Measurements from ENCODE around the gene SPACA4. TPM values are rescaled to one million over a fixed set of nuclear protein-coding genes. Genes with fewer than 3 reads are reported as not detected.

The SPACA4 gene
- polyA plus RNA-seq, 1 donor (not counting 4 experiments of a cell fraction or from before 2014, with no cell fraction given): 0.08 TPM

DNA sequence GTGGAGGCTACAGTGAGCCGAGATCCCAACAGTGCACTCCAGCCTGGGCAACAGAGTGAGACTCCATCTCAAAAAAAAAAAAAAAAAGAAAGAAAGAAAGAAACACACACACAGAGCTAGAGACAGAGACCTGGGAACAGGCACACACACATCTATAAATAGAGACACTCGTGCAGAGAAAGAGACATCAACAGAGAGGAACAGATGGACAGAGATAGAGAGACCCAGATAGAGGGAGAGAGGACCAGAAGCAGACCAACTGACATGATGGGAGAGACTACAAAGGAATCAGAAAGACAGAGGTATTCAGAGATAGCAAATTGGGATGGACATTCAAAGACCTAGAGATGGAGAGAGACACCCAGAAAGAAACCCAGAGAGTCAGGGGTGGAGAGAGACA is 41.6 kb downstream of the SPACA4 start:
- Histone ChIP-seq H2AFZ (ENCODE audit: control insufficient read depth, low read length) (no peak overlapping the region), H3K4me1 (ENCODE audit: control insufficient read depth, extremely low read depth, insufficient read depth, low read length) (peaks cover 20% of the 10 kb centered on the region), H3K9ac (ENCODE audit: control insufficient read depth, extremely low read depth, insufficient read depth, low read length) (no peak overlapping the region), H3K36me3 (ENCODE audit: control insufficient read depth in 2 of 2, extremely low read depth in 1 of 2, insufficient read depth in 2 of 2, low read length in 2 of 2) (no peaks in the 10 kb centered on the region), H3K9me1 (ENCODE audit: control insufficient read depth, extremely low read depth, insufficient read depth, low read length) (no peaks in the 10 kb centered on the region), H3K27me3 (ENCODE audit: control insufficient read depth, extremely low read depth, insufficient read depth, low read length) (peaks cover 5% of the 10 kb centered on the region), H3K4me3 (ENCODE audit: control insufficient read depth in 2 of 3, extremely low read depth in 1 of 3, insufficient read depth in 2 of 3, low read depth in 1 of 3, low read length in 3 of 3) (no peak overlapping the region), H4K20me1 (ENCODE audit: control insufficient read depth, extremely low read depth, insufficient read depth, low read length) (no peaks in the 10 kb centered on the region), H3K27ac (ENCODE audit: control insufficient read depth, insufficient read depth, low read length) (no peak overlapping the region), H3K4me2 (ENCODE audit: control insufficient read depth, extremely low read depth, insufficient read depth, low read depth, low read length) (no peak overlapping the region), H3K79me2 (ENCODE audit: control insufficient read depth, insufficient read depth, low read length) (no peaks in the 10 kb centered on the region), H3K9me3 (ENCODE audit: control insufficient read depth, low read depth, low read length) (no peaks in the 10 kb centered on the region)
- TF ChIP-seq, protein P1, sequence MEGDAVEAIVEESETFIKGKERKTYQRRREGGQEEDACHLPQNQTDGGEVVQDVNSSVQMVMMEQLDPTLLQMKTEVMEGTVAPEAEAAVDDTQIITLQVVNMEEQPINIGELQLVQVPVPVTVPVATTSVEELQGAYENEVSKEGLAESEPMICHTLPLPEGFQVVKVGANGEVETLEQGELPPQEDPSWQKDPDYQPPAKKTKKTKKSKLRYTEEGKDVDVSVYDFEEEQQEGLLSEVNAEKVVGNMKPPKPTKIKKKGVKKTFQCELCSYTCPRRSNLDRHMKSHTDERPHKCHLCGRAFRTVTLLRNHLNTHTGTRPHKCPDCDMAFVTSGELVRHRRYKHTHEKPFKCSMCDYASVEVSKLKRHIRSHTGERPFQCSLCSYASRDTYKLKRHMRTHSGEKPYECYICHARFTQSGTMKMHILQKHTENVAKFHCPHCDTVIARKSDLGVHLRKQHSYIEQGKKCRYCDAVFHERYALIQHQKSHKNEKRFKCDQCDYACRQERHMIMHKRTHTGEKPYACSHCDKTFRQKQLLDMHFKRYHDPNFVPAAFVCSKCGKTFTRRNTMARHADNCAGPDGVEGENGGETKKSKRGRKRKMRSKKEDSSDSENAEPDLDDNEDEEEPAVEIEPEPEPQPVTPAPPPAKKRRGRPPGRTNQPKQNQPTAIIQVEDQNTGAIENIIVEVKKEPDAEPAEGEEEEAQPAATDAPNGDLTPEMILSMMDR (optimal IDR thresholded peaks at IDR 0.05 in 1 of 3, IDR thresholded peaks at IDR 0.05 in 1 of 3, conservative IDR thresholded peaks at IDR 0.05 in 1 of 3; ENCODE audit: extremely low read depth in 1 of 3, insufficient read depth in 2 of 3, low read length in 3 of 3): no peak
- TF ChIP-seq EZH2 (IDR thresholded peaks at IDR 0.05; ENCODE audit: low read length): no peak
- dilution Hi-C loops (cut with MboI; ENCODE audit: extremely low pct_ligation_motif_present, low sequenced_read_pairs): no loop called here
- DNase-seq (ENCODE audit: low read depth, low spot score): no peak
- FAIRE-seq: no peak

DNA sequence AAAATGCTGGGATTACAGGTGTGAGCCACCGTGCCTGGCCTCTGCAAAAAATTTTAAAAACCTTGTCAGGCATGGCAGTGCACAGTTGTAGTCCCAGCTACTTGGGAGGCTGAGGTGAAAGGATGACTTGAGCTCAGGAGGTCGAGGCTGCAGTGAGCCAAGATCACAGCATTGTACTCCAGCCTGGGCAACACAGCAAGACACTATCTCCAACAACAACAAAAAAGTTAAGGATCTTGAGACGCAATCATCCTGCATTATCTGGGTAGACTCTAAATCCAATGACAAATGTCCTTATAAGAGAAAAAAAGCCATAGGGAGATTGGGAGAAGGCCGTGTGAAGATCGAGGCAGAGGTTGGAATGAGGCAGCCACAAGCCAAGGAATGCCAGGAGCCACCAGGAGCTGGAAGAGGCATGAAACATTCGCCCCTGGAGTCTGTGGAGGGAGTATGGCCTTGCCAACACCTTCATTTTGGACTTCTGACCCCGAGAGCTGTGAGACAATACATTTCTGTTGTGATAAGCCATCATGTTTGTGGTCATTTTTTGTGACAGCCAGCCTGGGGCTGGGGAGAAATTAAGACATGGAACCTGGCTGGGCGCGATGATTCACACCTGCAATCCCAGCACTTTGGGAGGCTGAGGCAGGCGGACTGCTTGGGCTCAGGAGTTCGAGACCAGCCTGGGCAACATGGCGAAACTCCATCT is 44.6 kb downstream of the SPACA4 start:
- Histone ChIP-seq H3K27me3 (ENCODE audit: control insufficient read depth, extremely low read depth, insufficient read depth, low read length) (no peaks in the 10 kb centered on the region), H3K79me2 (ENCODE audit: control insufficient read depth, insufficient read depth, low read length) (no peaks in the 10 kb centered on the region), H4K20me1 (ENCODE audit: control insufficient read depth, extremely low read depth, insufficient read depth, low read length) (no peaks in the 10 kb centered on the region), H3K27ac (ENCODE audit: control insufficient read depth, insufficient read depth, low read length) (no peak overlapping the region), H2AFZ (ENCODE audit: control insufficient read depth, low read length) (no peak overlapping the region), H3K36me3 (ENCODE audit: control insufficient read depth in 2 of 2, extremely low read depth in 1 of 2, insufficient read depth in 2 of 2, low read length in 2 of 2) (no peaks in the 10 kb centered on the region), H3K9ac (ENCODE audit: control insufficient read depth, extremely low read depth, insufficient read depth, low read length) (no peak overlapping the region), H3K9me1 (ENCODE audit: control insufficient read depth, extremely low read depth, insufficient read depth, low read length) (no peaks in the 10 kb centered on the region), H3K9me3 (ENCODE audit: control insufficient read depth, low read depth, low read length) (no peaks in the 10 kb centered on the region), H3K4me1 (ENCODE audit: control insufficient read depth, extremely low read depth, insufficient read depth, low read length) (peaks cover 8% of the 10 kb centered on the region), H3K4me3 (ENCODE audit: control insufficient read depth in 2 of 3, extremely low read depth in 1 of 3, insufficient read depth in 2 of 3, low read depth in 1 of 3, low read length in 3 of 3) (no peak overlapping the region), H3K4me2 (ENCODE audit: control insufficient read depth, extremely low read depth, insufficient read depth, low read depth, low read length) (no peak overlapping the region)
- FAIRE-seq: no peak
- TF ChIP-seq EZH2 (IDR thresholded peaks at IDR 0.05; ENCODE audit: low read length): no peak
- TF ChIP-seq, protein P1 (optimal IDR thresholded peaks at IDR 0.05 in 1 of 3, IDR thresholded peaks at IDR 0.05 in 1 of 3, conservative IDR thresholded peaks at IDR 0.05 in 1 of 3; ENCODE audit: extremely low read depth in 1 of 3, insufficient read depth in 2 of 3, low read length in 3 of 3): no peak
- no peak for DNase-seq (ENCODE audit: low read depth, low spot score)
- dilution Hi-C loops (cut with MboI; ENCODE audit: extremely low pct_ligation_motif_present, low sequenced_read_pairs): no loop called here
